Heart left ventricle (tissue), 13 donors: ENCODE measurements around the gene LARP4.

Source experiments
- POLR2A ChIP-seq, 2 donors: fragments of 450-650 bp; IDR thresholded peaks; one replicate each; pipeline ENCODE4 v1.6.1; 2017; ENCODE audit warnings: antibody characterized with exemption in 2 of 2, mild to moderate bottlenecking in 2 of 2, moderate library complexity in 2 of 2
- TF ChIP-seq, protein P1 (sequence below), 12 donors: fragments of 200-600 bp; sonication (generic) in 4 of 12; IDR thresholded peaks; one replicate each; pipeline versions ENCODE4 v1.5.0 to v1.8.0; 2018 to 2022; ENCODE audit warnings: antibody characterized with exemption in 12 of 12, mild to moderate bottlenecking in 5 of 12
- donor health status: ischemic (EF 13 %, LVEDD 7.1; RV severe dilation, severe dysfunction).
- donor health status: DM: no; HTN: yes; CAD: no.
- donor health status: DM: no; HTN: no; CAD: no.
- donor health status: ischemic (EF 25% LVEDD 6.9; RV normal size, moderate dysfunction).
- donor health status: ischemic (EF 25% LVEDD 5.7; RV mildly dilated, moderate dysfunction).
- donor health status: ischemic (EF 35%, LVEDD 5.7; RV mildly dilated, moderate dysfunction).
- donor health status: nonischemic (EF 11% LVEDD 7.7; RV severe dilation, severe dysfunction).
- donor health status: DM: yes; HTN: yes; CAD: no.
- donor health status: PGD.
- donor health status: ischemic (EF 29% LVEDD 5.4; RV normal size, mild dysfunction).
- donor health status: nonischemic (EF 23%, LVEDD 6.1; RV moderate dilation, normal function).

DNA sequence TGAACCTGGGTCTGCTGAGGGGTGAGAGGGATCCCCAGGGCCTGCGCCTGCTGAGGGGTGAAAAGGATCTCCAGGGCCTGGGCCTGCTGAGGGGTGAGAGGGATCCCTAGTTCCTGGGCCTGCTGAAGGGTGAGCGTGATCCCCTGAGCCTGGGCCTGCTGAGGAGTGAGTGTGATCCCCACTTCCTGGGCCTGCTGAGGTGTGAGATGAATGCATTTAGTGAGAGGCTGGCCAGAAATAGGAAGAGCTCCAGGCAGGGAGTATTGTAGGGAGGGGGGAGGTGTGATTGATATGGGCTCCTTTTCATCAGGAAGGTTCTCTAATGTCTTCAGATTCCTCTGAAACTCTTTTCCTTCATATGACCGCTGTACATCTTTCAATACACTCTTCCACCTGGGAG is 47.3 kb upstream of the LARP4 start:
- TF ChIP-seq, protein P1, sequence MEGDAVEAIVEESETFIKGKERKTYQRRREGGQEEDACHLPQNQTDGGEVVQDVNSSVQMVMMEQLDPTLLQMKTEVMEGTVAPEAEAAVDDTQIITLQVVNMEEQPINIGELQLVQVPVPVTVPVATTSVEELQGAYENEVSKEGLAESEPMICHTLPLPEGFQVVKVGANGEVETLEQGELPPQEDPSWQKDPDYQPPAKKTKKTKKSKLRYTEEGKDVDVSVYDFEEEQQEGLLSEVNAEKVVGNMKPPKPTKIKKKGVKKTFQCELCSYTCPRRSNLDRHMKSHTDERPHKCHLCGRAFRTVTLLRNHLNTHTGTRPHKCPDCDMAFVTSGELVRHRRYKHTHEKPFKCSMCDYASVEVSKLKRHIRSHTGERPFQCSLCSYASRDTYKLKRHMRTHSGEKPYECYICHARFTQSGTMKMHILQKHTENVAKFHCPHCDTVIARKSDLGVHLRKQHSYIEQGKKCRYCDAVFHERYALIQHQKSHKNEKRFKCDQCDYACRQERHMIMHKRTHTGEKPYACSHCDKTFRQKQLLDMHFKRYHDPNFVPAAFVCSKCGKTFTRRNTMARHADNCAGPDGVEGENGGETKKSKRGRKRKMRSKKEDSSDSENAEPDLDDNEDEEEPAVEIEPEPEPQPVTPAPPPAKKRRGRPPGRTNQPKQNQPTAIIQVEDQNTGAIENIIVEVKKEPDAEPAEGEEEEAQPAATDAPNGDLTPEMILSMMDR (IDR thresholded peaks at IDR 0.05), result no peak
- TF ChIP-seq POLR2A (IDR thresholded peaks at IDR 0.05), result no peak
